GM18526 (cell line): ENCODE data around the gene HTR5A.

Experiments
- POLR2A ChIP-seq: IDR thresholded peaks from 3 replicates; pipeline ENCODE4 v1.6.1; 2011; ENCODE audit not compliant: insufficient read length; ENCODE audit errors: extremely low read depth

The HTR5A gene

DNA sequence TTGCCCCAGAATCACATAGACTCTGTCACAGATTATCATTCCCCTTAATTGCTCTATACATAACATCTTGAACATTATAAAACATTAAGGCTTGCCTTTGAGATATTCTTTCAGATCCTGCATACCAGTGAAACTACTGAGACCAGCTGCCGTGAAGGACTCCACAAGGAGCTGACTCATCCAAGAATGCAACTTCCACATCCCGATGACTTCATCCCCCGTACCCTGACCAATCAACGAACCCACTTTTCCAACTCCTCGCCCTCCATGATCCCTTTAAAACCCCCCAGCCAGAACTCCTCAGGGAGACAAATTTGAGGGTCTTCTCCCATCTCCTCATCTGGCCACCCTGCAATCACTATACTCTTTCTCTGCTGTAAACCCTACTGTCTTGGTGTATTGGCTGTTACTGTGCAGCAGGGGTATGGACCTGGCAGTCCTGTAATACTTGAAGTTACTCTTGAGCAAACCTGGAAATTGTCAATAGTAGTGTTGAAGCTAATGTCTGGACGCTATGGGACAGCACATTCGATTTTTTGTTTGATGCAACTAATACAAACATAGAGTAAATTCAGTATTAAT, 49.8 kb downstream of the HTR5A start:
- no peak for TF ChIP-seq POLR2A

DNA sequence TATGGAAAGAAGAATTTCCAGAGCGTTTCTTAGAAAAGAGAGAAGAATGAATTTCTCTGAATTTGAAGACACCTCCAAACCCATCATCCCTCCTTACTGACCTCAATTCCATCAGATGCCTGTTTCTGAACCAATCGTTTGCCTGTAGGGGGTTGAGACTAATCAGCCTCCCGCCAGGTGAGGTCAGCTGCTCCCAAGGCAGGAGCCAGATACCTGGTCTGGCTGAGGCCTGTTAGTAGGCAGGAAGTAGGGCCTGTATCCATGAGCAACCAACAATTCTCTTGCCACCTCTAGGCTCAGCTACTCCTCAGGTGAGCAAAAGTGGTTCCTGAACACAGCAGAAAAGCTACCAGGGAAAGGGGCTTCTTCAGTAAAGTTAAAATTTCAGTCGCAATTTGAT, 50.3 kb downstream of the HTR5A start:
- no peak for TF ChIP-seq POLR2A

GRCh38 chr7:155122831-155123230, 52.7 kb downstream of the HTR5A start:
- no peak for TF ChIP-seq POLR2A

DNA sequence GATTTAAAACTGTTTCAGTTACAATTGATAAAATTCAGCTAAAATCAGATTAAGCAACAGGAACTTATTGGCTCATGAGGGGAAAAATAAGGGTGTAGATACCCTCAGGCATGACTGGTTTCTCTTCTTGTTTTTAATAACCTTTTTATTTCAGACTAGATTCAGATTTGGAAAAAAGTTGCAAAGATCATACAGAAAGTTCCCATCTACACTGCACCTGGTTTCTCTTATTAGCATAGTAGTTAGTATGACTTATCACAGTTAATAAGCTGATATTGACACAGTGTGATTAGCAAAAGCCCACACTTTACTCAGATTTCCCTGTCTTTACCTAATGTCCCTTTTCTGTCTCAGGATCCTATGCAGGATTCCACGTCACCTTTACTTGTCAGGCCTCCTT, 53.3 kb downstream of the HTR5A start:
- no peak for TF ChIP-seq POLR2A

- no peak for TF ChIP-seq POLR2A
Measured at GRCh38 chr7:155124706-155125105, 54.6 kb downstream of the HTR5A start.

DNA sequence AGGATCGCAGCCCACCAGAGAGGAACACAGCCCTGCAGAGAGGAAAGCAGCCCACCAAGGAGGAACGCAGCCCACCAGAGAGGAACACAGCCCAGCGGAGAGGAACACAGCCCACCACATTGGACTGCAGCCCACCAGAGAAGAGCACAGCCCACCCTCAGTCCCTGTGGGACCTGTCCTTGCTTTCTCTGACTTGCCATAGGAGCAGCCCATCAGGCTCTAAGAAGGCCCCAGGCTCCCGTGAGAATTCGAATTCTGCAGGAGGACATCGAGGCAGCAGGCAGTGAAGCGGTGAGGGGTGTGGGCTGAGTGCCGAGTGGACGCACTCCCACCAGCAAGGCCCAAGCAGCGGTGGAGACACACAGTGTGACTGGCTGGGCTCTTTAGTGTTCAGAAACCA, 59.1 kb downstream of the HTR5A start:
- no peak for TF ChIP-seq POLR2A

- TF ChIP-seq POLR2A, result no peak
Measured at GRCh38 chr7:155129789-155130188, 59.7 kb downstream of the HTR5A start.

DNA sequence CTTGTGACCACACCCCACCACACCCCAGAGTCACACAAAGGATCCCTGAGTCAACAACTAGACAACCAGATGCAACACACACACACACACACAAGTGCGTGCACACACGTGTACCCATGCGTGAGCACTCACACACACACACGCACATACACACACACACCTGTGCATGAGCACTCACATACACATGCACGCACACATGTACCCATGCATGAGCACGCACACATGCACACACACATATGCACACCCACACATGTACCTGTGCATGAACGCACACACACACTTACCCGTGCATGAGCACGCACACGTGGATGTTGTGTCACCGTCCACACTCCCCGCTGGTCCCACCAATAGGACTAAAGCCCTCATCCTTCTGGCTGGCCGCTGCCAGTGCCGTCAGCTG, 60.4 kb downstream of the HTR5A start:
- no peak for TF ChIP-seq POLR2A

DNA sequence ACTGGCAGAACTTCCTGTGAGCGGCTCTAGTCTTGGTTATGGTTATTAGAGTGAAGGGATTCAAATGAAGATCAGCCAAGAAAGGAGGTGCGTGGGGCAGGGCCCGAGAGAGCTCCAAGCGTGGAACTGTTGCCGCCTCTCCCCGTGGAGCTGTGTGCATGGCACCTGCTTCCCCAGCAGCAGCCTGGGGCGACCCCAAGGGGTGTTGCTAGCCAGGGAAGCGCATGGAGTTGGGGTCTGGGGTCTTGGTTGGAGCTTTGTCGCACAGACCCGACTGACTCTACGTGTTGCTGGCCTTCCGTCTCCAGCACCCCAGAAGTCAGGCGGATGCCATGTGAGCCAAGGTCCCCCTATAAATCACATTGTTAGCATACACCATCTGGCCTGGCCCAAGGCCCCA, 61.0 kb downstream of the HTR5A start:
- no peak for TF ChIP-seq POLR2A

DNA sequence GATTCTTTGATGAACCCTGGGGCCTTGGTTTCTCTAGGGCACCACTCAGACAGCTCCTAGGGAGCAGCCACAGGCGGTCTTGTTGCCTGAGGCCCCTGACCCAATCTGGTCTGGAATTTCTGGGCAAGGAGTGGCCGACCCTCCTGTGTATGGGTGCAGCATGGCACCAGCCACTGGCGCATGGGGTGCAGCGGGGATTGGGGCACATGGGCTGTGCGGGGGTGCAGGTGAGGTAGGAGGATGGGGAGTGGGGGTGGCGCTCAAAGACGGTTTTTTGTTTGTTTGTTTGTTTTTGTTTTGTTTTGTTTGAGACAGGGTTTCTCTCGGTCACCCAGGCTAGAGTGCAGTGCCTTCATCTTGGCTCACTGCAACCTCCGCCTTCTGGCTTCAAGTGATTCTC, 62.3 kb downstream of the HTR5A start:
- TF ChIP-seq POLR2A, result no peak

DNA sequence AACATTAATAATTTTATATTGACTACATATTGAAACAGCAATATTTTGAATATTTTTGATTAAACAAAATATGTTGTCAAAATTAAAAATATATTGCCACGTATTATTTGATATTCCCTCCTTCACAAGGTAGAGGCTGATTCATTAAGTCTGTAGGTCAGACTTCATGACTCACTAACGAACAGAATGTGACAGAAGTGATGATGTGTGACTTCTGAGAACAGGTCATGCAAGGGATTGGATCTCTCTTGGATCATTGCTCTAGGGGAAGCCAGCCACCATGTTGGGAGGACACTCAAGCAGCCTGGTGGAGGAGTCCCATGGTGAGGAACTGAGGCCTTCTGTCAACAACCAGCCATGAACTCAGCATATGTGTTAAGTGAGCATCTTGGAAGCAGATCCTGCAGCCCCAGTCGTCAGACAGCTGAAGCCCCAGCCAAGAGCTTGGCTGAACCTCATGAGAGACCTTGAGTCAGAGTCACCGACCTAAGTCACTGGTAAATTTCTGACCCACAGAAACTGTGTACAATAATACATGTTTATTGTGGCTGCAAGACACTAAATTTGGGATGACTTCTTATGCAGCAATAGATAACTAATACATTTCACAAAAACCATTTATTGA, 66.6 kb downstream of the HTR5A start:
- TF ChIP-seq POLR2A, result no peak
